Stimulated activated CD4-positive, alpha-beta T cell treated with anti-CD3 and anti-CD28 coated beads, Interleukin-2, amount 100 ng/mL, for 4 hours (primary cell): ENCODE measurements around the gene DNAJC6.

Experiments
- DNase-seq: peaks from one replicate; pipeline ENCODE4 v3.0.0-alpha.2; 2020; ENCODE audit warnings: low read depth

DNAJC6 gene

GRCh38 chr1:65292861-65293593 lies 16.3 kb upstream of the DNAJC6 start:
- no peak for DNase-seq

- DNase-seq: no peak
These were observed 11.6 kb upstream of the DNAJC6 start for GRCh38 chr1:65297706-65298105.

- DNase-seq: no peak
These were observed 10.0 kb upstream of the DNAJC6 start for GRCh38 chr1:65299328-65299727.

DNA sequence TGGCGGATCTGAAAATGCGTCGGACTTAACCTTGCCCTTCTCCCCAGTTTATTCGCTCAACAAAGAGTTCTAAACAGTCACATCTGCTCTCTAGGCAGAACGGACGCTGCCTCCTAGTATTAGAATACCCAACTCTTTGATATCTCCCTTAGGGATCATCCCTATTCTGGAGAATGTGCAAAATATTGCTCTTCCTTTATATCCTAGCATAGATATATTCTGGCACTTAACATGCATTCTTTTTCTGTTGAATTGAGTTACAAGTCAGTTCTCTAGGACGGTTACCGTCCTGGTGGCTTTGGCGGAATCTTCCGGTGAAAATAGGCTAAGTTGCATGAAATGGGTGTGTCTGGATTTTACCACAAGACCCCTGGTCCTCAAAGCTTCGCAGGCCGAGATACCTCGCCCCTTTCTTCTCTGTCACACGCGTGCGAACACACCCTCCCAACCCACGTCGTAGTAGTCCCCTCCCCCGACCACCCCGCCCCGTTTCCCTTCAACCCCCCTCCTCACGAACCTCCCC lies 501 bp upstream of the DNAJC6 start:
- no peak for DNase-seq

DNA sequence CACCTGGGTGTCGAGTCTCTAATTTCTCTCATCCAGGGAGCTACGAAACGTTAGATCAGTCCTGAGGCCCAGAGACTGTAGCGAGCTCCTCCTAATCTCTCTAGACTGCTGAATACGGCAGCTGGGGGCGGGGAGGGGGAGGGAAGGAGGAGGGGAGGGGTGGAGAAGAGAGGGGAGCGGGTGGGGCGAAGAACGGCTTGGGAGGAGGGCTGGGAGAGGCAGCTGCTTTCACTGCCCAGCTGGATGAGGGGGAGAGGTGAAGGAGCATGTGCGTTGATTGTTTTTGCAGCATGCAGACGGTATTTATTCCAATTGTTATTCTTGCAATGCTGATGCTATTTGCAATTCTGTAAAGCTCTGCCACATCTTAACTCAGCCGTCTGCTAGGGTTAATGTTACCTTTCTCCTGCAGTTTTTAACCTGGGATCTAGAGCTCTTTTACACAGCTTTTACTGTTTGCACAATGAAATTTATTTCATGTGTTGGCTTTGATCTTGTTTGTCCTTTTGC lies 790 bp downstream of the DNAJC6 start:
- no peak for DNase-seq

DNA sequence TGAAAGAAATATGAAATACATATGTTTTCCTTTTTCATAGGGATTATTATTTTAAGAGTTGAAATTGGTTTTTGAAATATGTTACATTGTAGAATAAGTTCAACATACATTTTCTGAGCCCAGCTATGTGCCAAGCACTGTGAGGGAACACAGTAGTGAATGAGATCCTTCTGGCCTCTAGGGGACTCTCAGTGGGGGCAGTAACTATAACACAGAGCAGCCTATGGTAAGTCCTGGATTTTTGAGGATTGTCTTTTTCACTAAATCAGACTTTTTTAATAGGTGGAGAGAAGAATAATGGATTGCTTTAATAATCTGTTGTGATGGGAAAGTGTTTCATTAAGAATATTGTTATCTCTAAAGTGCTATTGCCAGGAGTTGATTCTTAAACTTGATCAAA lies 2.4 kb downstream of the DNAJC6 start:
- DNase-seq: no peak

DNA sequence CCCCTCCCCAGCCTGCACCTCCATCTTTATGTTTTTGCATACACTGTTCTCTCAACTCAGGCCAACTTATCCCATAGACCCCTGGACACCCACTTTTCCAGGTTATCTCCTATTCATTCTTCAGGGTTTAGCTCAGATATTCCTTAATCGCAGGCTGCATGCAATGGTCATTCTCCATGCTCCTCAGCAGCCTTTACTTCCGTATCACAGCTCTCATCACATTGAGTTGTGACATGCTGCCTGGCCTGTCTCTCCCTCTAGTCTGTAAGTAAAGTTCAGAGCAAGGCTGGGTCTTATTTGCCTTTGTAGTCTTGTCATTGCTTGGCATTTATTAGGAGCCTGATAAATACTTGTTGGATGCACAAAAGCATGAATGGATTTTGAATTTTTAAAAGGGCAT lies 6.9 kb downstream of the DNAJC6 start:
- no peak for DNase-seq

- DNase-seq: no peak
These were observed 8.7 kb downstream of the DNAJC6 start for GRCh38 chr1:65317866-65318653.

DNA sequence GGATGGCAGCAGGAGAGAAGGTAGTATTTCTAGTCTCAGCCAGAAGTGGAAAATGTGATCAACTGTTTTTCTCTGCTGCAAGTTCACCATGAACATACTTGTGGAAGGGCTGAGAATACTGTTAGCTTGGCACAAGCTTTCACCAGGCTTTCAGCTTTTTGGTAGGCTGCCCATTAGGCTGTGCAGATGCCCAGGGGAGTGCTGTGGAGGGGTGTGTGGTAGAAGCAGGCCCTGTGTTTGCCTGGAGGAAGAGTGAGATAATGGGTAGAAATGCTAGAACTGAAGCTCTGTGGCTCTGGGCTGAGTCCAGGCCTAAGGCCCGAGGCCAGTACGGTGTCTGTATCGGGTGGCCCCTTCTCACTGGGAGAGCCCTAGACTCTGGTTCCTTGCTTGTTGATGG lies 9.8 kb downstream of the DNAJC6 start:
- no peak for DNase-seq

DNA sequence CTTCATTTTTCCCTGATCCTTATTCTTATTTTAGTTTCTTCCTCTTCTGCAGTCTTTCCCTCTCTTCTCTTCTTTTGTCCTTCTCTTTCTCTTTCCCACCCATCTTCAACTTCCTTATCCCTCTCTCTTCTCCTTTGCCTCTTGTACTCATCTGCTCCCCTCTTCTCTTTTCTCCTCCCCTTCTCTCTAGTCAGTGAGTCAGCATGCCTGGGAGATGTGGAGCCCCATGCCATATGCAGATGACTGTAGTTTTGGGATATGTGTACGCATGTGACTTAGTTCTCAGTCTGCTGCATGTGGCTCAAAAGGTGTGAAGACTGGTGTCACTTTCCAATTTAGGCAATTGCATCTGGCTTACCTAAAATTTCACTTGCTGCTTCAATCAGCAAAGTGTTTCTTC lies 10.4 kb downstream of the DNAJC6 start:
- DNase-seq: no peak

DNA sequence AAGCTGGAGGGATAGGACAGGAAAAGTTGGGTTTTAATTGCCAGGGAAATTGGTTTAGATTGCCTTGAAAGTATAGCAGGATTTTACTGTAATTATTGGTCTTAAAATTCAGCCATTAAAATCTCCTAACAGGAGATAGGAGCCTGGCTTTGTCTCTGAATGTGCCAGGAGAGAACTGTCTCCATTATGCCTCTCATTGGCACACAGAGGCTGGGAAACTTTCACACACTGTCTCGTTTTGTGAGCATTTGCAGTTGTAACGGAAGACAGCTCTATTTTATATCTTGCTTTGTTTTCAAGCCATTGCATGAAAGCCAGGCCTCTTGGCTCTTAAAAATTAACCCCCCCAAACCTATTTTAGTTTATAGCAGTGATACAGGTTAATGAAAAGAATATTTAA lies 12.5 kb downstream of the DNAJC6 start:
- no peak for DNase-seq

- DNase-seq: no peak
These were observed 13.9 kb downstream of the DNAJC6 start for GRCh38 chr1:65323246-65323645.

- no peak for DNase-seq
These were observed 20.7 kb downstream of the DNAJC6 start for GRCh38 chr1:65330021-65330420.

- no peak for DNase-seq
These were observed 21.5 kb downstream of the DNAJC6 start for GRCh38 chr1:65330822-65331221.

DNA sequence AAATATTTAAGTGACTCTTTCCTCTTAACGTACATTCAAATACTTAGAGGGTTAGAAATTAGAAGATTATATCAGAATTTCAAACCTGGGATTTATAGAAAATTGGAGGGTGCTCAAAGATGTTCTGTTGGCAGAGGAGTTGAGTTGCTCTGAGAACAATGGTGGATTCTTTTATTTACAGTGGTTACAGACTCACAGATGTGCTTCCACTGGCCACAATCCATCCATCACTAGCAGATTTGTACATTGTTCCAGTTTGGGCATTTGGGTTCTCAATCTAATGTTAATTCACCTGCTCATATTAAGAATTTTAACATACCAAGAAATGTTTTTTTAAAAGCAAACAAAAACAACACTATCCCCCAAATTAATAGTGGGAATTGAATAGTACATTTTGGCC lies 23.5 kb downstream of the DNAJC6 start:
- DNase-seq: no peak

GRCh38 chr1:65334081-65334480 lies 24.7 kb downstream of the DNAJC6 start:
- no peak for DNase-seq

GRCh38 chr1:65339866-65340468 lies 30.6 kb downstream of the DNAJC6 start:
- no peak for DNase-seq

DNA sequence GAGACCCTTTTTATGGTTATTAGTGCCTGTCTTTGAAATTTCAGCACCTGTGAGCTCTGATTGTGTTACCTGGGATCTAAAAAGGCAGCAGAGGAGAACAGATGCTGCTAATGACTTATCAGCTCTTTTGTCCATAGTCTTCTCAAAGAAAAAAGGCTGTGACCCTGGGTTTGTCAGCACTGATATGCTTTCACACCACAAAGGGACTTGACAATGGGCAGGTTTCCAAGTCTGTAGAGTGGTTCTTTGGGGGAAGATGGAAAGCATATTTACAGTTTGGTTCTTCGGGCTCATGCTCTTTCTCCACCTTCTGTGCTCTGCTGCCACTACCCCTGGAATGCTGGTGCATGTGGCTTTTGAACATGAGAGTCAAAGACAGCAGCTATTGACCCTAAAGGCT lies 32.0 kb downstream of the DNAJC6 start:
- no peak for DNase-seq

GRCh38 chr1:65343286-65343685 lies 33.9 kb downstream of the DNAJC6 start:
- DNase-seq: no peak

DNA sequence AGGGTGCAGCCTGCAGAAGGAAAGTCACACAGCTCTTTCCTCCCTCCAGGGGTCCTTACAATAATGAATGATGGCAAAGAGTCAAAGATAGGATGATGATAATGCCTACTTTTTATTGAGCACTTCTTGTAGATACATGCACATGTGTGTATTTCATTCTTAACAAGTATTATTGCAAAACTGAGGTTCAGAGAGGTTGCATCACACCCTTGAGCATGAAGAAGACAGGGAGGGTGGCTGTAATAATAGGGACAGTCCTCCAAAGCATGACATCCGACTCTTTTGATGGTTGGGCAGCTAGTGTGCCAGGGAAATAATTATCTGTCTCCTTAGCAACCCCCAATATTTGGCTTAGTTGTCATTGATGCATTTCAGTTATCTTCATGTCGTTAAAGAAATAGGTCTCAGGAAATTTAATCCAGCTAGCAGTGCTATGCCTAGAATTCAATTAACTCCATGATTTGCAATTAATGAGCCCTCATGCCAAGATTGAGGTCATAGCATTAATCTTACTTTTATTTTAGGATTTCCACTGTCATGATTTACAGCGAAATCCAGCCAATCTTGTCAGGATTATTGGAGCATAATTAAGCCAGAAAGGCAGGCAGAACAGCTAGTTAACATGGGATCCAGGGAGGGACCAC lies 35.0 kb downstream of the DNAJC6 start:
- no peak for DNase-seq

DNA sequence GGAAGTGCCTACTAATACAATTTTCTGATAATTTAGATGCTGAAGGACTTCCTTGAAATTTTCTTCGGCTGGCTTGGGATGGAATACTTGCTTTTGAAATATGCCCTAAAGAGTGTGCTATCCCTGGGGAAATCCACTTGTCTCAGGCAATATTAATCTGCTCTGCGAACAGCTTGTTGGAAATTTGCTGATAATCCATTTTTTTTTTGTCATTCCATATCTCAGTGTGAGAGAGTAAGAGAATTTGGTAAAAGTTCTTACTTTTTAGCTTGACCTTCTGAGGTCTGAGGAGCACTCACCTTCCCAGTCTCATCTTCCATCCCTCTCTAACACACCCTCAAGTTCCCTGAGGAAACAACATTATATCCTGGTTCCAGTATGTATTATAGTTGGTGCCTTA lies 36.8 kb downstream of the DNAJC6 start:
- DNase-seq: no peak

GRCh38 chr1:65355031-65355712 lies 45.8 kb downstream of the DNAJC6 start:
- DNase-seq: no peak
